ENCODE results near the gene MZT1.

GRCh38 chr13:72686766-72687165, 40.7 kb downstream of the MZT1 start:
- no peak for TF ChIP-seq EZH2 (IDR thresholded peaks at IDR 0.05; ENCODE audit: borderline replicate concordance, low read length)
- TF ChIP-seq CTCF (conservative IDR thresholded peaks at IDR 0.05 in 1 of 2, IDR thresholded peaks at IDR 0.05 in 1 of 2; ENCODE audit: extremely low read depth in 1 of 2, insufficient read depth in 1 of 2, low read depth in 1 of 2, low read length in 2 of 2) = no peak

Data from mammary epithelial cell (primary cell).